T-helper 1 cell treated with Interleukin-12 subunit alpha and Interleukin-12 subunit beta and Interleukin-4 antibody, amounts not matched to agents 30 ng/mL and 1 ng/mL, for 36 hours (primary cell): Measurements from ENCODE around the gene CCL21. TPM values are rescaled to one million over a fixed set of nuclear protein-coding genes. Genes with fewer than 3 reads are reported as not detected.

Experiments used
- intact Hi-C: fragments of 100-400 bp; cut with micrococcal nuclease; formaldehyde crosslinking; loops from one replicate; pipeline ENCODE4 v1.15.1; 2024
- total RNA-seq: library from RNA; stranded (reverse); gene quantifications from 2 replicates; pipeline ENCODE4 v1.2.3, GENCODE V29; 2022

CCL21 gene
- total RNA-seq, 1 donor from 2014 or later: not detected

DNA sequence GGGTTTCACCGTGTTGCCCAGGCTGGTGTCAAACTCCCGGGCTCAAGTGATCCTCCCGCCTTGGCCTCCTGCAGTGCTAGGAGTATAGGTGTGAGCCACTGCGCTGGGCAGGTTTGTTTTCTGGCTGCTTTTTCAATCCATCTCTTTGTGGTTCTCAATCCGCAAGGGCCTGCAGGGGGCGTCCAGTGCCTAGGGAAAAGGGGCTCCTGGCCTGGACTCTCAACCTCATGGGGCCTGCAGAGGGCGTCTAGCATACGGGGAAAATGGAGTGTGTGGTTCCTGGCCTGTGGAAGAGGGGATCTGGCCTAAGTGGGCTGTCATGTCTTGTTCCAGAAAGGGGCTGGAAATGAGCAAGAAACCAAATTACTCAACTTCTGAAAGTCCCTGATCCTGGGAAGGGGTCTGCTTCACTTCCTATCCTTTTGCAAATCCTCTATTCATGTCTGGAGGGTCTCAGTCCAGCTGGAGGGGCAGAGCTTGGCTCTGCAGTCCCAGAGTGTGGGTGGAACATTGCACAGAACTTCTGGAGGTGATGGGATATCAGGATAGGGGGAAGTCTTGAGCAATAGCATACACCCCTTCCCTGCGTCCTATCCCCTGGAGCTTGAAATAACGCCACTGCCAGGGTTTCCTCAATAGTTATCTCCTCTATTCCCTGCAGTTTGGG is 34.8 kb downstream of the CCL21 start:
- intact Hi-C loops: loop anchor here (1.0 kb wide), 1 partner anchor 27 kb away; no protein-coding TSS in a partner anchor

DNA sequence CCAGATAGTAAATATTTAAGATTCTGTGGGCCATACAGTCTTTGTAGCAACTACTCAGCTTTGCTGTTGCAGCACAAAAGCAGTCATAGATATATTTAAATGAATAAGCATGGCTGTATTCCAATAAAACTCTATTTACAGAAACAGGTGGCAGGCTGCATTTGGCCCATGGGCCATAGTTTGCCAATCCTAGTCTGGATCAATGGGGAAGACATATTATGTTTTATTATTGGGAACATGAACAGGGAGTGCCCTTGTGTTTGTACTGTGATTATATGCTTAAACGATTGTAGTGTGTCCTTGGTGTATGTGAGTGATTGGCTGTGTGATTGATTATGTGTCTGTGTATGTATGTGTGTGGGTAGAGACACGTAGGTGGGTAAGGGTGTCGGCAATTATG is 35.5 kb downstream of the CCL21 start:
- intact Hi-C loops: no loop called here

DNA sequence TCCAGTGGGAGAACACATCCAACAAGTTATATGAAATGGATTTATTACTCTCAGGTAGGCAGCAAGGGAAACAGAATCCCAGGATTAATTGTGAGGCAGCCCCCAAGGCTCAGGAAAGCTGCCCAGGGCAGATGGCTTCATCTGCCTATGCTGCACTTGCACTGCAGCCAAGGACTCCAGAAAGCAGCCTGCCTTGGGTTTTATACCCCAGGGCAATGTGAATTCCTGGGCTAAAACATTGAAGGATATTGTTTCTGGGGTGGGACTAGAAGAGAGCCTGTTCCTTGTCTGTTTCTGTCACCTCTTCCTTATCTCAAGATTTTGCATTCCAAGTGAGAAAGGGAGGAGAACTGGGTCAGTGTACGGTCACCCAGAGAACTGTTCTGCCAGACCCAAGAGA is 38.6 kb downstream of the CCL21 start:
- intact Hi-C loops: no loop called here

DNA sequence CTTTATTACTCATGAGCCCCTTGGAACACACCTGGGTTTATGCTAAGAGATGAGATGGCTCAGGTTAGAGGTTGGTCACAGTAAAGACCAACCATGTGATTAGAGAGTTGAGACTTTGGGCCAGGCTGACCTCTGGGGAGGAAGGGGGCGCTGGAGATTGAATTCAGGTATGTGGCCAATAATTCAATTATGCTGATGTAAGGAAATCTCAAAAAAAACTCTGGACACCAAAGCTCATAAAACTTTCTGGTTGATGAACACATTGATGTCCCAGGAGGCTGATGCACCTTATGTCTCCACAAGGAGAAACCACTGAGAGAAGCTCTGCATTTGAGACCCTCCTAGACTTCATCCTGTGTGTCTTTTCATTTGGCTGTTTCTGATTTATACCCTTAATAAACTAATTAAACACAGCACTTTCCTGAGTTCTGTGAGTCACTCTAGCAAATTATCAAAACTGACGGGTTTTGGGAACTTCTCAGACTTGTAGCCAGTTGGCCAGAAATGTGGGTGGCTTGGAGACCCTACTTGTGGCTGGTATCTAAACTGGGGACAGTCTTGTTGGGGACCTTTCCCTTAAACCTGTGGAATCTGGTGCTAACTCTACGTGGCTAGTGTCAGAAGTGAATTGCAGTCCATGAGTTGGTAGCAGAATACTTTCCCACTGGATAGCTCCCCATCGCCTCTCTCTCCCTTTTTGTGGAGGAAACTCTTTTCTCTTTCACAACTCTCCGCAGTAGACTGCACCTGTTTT is 40.0 kb downstream of the CCL21 start:
- intact Hi-C loops: loop anchor here (5.0 to 10.0 kb wide), 5 partner anchors 405 to 1198 kb away; partner anchors contain the start of genes CREB3, FANCG, NOL6 and TLN1

DNA sequence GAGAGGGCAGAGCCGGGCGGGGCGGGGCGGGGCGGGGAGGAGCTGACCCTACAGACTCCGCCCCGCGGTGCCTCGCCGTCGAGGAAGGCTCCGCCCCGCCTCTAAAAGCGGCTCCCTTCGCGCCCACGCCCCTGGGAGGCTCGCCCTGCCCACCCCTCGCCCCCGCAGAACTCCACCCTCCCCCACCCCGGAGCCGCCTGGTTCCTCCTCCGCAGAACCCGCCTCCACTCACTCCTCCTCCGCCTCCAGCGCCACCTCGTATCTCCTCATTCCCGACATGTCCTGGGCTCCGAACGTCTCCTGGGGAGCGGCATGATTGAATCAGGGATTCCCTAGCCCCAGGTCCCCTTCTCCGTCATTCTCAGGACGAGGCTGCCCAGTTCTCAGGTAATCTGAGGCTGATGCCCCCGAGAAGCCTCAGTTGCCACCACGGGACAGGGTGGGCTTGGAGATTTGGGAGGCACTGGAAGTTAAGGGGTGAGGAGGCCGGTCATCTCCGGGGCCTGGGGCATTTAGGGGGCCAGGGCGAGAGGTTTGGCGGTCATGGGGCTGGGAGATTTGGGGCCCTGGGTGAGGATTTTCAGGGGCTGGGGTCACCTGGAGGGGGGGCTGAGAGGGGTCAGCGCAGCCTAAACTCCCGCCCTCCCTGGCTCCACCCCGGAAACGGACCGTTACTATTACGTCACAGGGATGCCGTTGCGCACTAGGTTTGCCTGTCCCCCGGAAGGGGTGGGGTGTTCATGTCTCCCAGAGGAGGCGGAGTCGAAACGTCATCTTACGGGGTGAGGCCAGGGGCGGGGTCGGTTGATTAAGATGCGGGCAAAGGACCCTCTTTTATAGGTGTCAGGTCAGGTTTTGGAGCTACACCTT is 44.3 kb downstream of the CCL21 start:
- intact Hi-C loops: loop anchor here (1.0 to 10.0 kb wide), 18 partner anchors 19 to 1193 kb away; partner anchors contain the start of genes CREB3, DCTN3, DNAI1 and DNAJB5

DNA sequence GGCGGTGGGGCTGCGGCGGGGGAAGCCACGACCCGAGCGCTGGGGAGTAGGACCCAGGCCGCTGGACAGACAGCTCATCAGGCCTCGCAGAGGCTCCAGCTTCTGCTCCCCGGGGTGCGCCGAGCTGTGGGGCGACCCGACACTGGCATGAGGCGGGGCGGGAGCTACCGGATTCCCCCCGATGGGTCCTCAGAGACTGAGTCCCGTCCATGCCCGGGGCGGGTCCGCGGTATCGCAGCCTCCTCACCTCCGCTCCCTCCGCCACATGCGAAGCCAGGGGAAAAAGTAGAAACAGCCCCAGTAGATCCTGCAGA is 44.9 kb downstream of the CCL21 start:
- intact Hi-C loops: loop anchor here (1.0 to 10.0 kb wide), 17 partner anchors 19 to 1193 kb away; partner anchors contain the start of genes CREB3, DCTN3, DNAI1 and DNAJB5

DNA sequence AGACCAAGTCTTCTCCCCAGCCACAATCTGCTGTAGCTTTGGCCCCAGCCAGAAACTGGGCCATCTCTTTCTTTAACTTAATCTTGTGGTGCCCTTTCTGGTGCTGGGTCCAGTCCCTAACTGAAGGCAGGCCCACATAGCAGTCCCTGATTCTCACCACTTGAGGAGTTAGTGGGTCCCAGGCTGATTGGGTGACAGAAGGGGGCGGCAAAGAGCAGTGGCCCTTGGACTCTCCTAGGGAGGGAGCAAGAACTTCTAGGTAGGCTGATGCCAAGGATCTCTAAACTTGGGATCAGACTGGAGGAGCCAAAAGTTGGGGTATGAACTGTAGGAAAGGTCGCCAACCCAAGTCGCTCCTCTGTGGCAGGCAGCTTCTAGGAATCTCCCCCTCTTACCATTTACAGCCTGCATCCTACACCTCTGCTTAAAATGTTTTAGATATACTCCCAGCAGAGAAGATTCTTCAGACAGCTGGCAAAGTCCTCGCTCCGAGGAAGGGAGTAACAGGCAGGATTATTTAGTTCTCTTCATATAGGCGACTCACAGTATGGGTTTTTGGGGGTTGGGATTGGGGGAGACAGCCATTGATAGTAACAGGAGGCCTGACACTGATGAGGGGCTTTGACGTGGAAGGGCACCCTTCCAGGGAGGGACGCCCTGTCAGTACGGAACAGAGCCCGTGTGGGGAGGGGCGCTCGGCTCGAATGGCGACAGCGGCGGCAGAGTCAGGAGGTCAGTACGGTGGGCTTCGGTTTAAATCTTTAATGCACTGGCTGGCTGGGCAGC is 45.5 kb downstream of the CCL21 start:
- intact Hi-C loops: loop anchor here (1.0 to 10.0 kb wide), 18 partner anchors 18 to 1192 kb away; partner anchors contain the start of genes CREB3, DCTN3, DNAI1 and DNAJB5

DNA sequence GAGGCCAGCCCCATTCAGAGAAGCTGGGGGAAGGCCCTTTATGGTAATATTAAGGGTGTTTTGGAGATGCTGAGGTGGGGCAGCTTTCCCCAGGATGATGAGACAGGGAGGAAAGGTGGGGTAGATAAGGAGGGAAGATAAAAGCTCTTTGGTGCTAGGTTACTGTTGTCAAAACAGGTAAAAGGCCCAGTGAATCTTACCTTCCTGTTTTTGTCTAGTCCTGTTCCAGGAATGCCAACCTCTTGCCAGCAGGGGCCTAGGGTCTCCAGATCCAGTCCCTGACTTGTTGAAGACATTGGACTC is 46.7 kb downstream of the CCL21 start:
- intact Hi-C loops: loop anchor here (10.0 kb wide), 3 partner anchors 412 to 1072 kb away; partner anchors contain the start of genes CREB3, FANCG, TLN1 and UBAP2

DNA sequence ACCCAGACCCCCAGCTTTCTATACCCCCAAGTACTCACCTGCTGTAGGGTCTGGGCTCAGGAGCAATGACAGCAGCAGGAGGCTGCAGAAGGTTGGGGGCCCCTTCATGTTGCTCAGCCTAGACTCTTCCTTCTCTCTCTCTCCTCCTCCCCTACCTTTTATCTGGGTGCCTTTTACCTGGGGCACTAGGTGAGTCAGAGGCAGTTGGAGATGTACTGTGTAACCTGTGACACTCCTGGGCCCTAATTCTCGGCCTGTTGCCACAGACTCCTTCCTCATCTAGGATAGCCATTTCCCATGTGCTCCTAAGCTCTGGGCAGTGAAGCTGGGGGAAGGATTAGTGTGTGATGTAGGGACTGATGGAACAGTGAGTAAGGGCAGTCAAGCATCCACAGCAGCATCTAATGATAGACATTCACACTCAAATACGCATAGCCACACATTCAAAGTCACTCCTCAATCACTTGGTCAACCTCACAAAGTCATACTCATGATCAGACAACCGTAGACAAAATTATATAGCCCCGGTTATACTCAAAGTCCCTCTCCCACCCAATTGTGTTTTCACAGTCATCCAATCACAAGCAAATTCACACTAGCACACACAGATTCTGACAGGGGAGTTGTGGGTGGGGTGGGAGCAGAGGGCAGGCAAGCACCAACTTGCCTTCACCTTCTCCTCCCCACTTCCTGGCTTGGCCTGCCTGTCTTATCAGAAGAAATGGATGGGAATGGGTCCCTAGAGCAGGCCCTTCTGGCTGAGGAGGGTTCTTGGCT is 47.2 kb downstream of the CCL21 start, which contains the start of gene CCL27:
Gene CCL27, minus strand, starts transcription at position 132 of the 777 bp plus-strand sequence. Its CDS starts 24 bp downstream, at position 108.
- intact Hi-C loops: loop anchor here (10.0 kb wide), 3 partner anchors 412 to 1072 kb away; partner anchors contain the start of genes CREB3, FANCG, TLN1 and UBAP2

DNA sequence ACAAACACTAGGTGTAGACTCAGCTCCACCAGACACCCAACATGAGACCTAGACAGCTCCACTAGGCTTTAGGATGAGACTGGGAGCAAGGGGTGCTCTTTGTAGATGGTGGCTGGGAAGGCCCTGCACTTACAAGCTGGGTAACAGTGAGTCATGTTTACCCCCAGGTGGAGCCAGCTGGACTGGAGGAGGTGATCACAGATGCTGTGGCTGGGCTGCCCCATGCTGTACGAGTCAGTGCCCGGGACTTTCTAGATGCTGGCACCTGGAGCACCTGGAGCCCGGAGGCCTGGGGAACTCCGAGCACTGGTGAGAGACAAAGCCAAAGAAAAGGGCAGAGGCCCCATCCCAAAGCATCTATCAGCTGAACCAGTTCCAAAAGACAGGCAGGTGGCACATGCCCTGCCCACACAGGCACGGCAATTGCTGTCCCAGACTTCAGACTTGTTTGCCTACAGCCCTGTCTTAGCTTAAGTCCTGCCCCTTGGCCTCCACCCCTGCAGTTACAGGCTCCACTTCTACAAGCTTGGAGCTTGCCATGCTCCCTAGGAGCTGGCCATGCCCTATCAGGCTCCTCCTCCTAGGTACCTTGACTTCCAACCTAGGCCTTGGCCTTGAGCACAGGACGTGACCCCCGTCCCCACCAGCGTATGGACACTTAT is 50.2 kb downstream of the CCL21 start:
- intact Hi-C loops: loop anchor here (10.0 kb wide), 3 partner anchors 415 to 1075 kb away; partner anchors contain the start of genes CREB3, FANCG, TLN1 and UBAP2

Other genes with a start within 250 kb of the CCL21 start
- 0.20 TPM in 1 of 2 replicates, not detected in the other for gene ENHO, start 187.1 kb downstream of the CCL21 start, total RNA-seq
- gene CNTFR, start 120.4 kb downstream of the CCL21 start, total RNA-seq: not detected in 2 replicates
- gene RPP25L, start 98.0 kb downstream of the CCL21 start, total RNA-seq: 21.0 and 22.2 TPM in 2 replicates
- gene DCTN3, start 89.6 kb downstream of the CCL21 start, total RNA-seq: 108 and 115 TPM in 2 replicates
- gene ARID3C, start 81.1 kb downstream of the CCL21 start, total RNA-seq: 0.49 TPM in 1 of 2 replicates, not detected in the other
- gene SIGMAR1, start 72.3 kb downstream of the CCL21 start, total RNA-seq: 63.0 and 64.1 TPM in 2 replicates
- 108 and 110 TPM in 2 replicates for gene GALT, start 63.5 kb downstream of the CCL21 start, total RNA-seq
- 64.5 and 64.8 TPM in 2 replicates for gene IL11RA, start 58.0 kb downstream of the CCL21 start, total RNA-seq
- gene CCL27, start 47.5 kb downstream of the CCL21 start, total RNA-seq: 0.39 TPM in 1 of 2 replicates, not detected in the other
- not detected in 2 replicates for gene CCL19, start 18.9 kb downstream of the CCL21 start, total RNA-seq
- not detected in 2 replicates for gene PHF24, start 248.1 kb upstream of the CCL21 start, total RNA-seq